GM23338 (cell line): Measurements from ENCODE around the gene SLC38A10. TPM values are rescaled to one million over a fixed set of nuclear protein-coding genes. Genes with fewer than 3 reads are reported as not detected.

Experiments used
- ATAC-seq: fragments of 200-7000 bp; cut with Tn5 transposase; 3 replicates; pipeline ENCODE4 v1.9.1; 2020
- DNase-seq: peaks from one replicate; pipeline ENCODE4 v3.0.0-alpha.2; 2015; ENCODE audit warnings: low spot score
- H2AFZ ChIP-seq: fragments of 200-600 bp; sonication (generic); 2 replicates; pipeline ENCODE4 v1.8.0; 2016; ENCODE audit warnings: antibody characterized with exemption, mild to moderate bottlenecking, moderate library complexity
- H3F3A ChIP-seq: fragments of 200-600 bp; sonication (generic); replicated peaks from 2 replicates; pipeline ENCODE4 v1.8.0; 2017; ENCODE audit warnings: antibody characterized with exemption, mixed run types, low read depth
- H3K27ac ChIP-seq: fragments of 200-600 bp; sonication (generic); 2 replicates; pipeline ENCODE4 v1.6.1; 2016; ENCODE audit warnings: low read depth
- H3K27me3 ChIP-seq: fragments of 200-600 bp; sonication (generic); 2 replicates; pipeline ENCODE4 v1.8.0; 2016; ENCODE audit warnings: mild to moderate bottlenecking, mixed run types, moderate library complexity; ENCODE audit not compliant: insufficient read depth
- H3K36me3 ChIP-seq: fragments of 200-600 bp; sonication (generic); 2 replicates; pipeline ENCODE4 v1.8.0; 2016; ENCODE audit warnings: mild to moderate bottlenecking; ENCODE audit not compliant: insufficient read depth
- H3K4me1 ChIP-seq: fragments of 200-600 bp; sonication (generic); 2 replicates; pipeline ENCODE4 v1.8.0; 2016; ENCODE audit warnings: mild to moderate bottlenecking, moderate library complexity; ENCODE audit not compliant: insufficient read depth
- H3K4me2 ChIP-seq: fragments of 200-600 bp; sonication (generic); 2 replicates; pipeline ENCODE4 v1.7.1; 2017; ENCODE audit warnings: mixed run types
- H3K4me3 ChIP-seq: fragments of 200-600 bp; sonication (generic); 2 replicates; pipeline ENCODE4 v1.6.1; 2016; ENCODE audit warnings: mixed run types
- H3K79me2 ChIP-seq: fragments of 200-600 bp; sonication (generic); replicated peaks from 2 replicates; pipeline ENCODE4 v1.8.0; 2017; ENCODE audit warnings: mild to moderate bottlenecking; ENCODE audit not compliant: insufficient read depth
- H3K9me2 ChIP-seq: fragments of 200-600 bp; sonication (generic); 2 replicates; pipeline ENCODE4 v1.8.0; 2017; ENCODE audit not compliant: insufficient read depth
- H4K20me1 ChIP-seq: fragments of 200-600 bp; sonication (generic); replicated peaks from 2 replicates; pipeline ENCODE4 v1.8.0; 2017; ENCODE audit warnings: mild to moderate bottlenecking; ENCODE audit not compliant: insufficient read depth
- H3K27ac Mint-ChIP-seq: 2 replicates; pipeline ENCODE4 v1.8.0; 2020; ENCODE audit warnings: inconsistent platforms, mild to moderate bottlenecking, moderate library complexity, mixed read lengths
- H3K27me3 Mint-ChIP-seq: 3 replicates; pipeline ENCODE4 v1.8.0; 2022; ENCODE audit warnings: low read depth, mild to moderate bottlenecking, moderate library complexity, mixed read lengths, inconsistent platforms; ENCODE audit not compliant: insufficient read depth, poor library complexity
- H3K36me3 Mint-ChIP-seq: 3 replicates; pipeline ENCODE4 v1.8.0; 2021; ENCODE audit warnings: low read depth, mild to moderate bottlenecking, inconsistent platforms, moderate library complexity, mixed read lengths
- H3K4me1 Mint-ChIP-seq: 3 replicates; pipeline ENCODE4 v1.8.0; 2020; ENCODE audit warnings: mild to moderate bottlenecking, inconsistent platforms, mixed read lengths
- H3K4me3 Mint-ChIP-seq: 3 replicates; pipeline ENCODE4 v1.8.0; 2021; ENCODE audit warnings: moderate library complexity, mild to moderate bottlenecking, inconsistent platforms, mixed read lengths
- H3K9me3 Mint-ChIP-seq: 3 replicates; pipeline ENCODE4 v1.8.0; 2020; ENCODE audit warnings: moderate library complexity, mild to moderate bottlenecking, inconsistent platforms, mixed read lengths
- CREB1 ChIP-seq: fragments of 250-450 bp; sonication (Bioruptor Pico); IDR thresholded peaks from 2 replicates; pipeline ENCODE4 v1.5.0; 2020; ENCODE audit warnings: low read depth, mild to moderate bottlenecking, moderate library complexity
- CTCF ChIP-seq, 2 experiments: fragments of 200-600 bp in 1 of 2; sonication (generic) in 1 of 2; conservative IDR thresholded peaks; 2 replicates each; pipeline versions ENCODE4 v1.5.1 to v1.6.1; 2016 to 2017; ENCODE audit warnings: antibody characterized with exemption in 2 of 2, low read depth in 2 of 2, mild to moderate bottlenecking in 2 of 2, moderate library complexity in 1 of 2
- ETS1 ChIP-seq: IDR thresholded peaks from 2 replicates; pipeline ENCODE4 v1.6.1; 2016; ENCODE audit warnings: antibody characterized with exemption
- EZH2 ChIP-seq: fragments of 200-600 bp; sonication (generic); IDR thresholded peaks from one replicate; pipeline ENCODE4 v1.8.0; 2017; ENCODE audit warnings: antibody characterized with exemption, mild to moderate bottlenecking, low read depth; ENCODE audit not compliant: unreplicated experiment
- EZH2phosphoT487 ChIP-seq: fragments of 200-600 bp; sonication (generic); IDR thresholded peaks from one replicate; pipeline ENCODE4 v1.8.1; 2018; ENCODE audit warnings: antibody characterized with exemption; ENCODE audit not compliant: unreplicated experiment
- JUNB ChIP-seq: IDR thresholded peaks from one replicate; pipeline ENCODE4 v1.6.1; 2016; ENCODE audit warnings: antibody characterized with exemption; ENCODE audit not compliant: unreplicated experiment
- NANOG ChIP-seq: IDR thresholded peaks from 2 replicates; pipeline ENCODE4 v1.6.1; 2016; ENCODE audit warnings: antibody characterized with exemption, borderline replicate concordance
- POLR2AphosphoS5 ChIP-seq: IDR thresholded peaks from 2 replicates; pipeline ENCODE4 v1.6.1; 2016; ENCODE audit warnings: antibody characterized with exemption, low read depth
- REST ChIP-seq: IDR thresholded peaks from one replicate; pipeline ENCODE4 v1.6.1; 2018; ENCODE audit warnings: antibody characterized with exemption; ENCODE audit not compliant: unreplicated experiment
- STAT1 ChIP-seq: IDR thresholded peaks from one replicate; pipeline ENCODE4 v1.6.1; 2016; ENCODE audit warnings: antibody characterized with exemption; ENCODE audit not compliant: unreplicated experiment
- ZNF114 ChIP-seq: fragments of 250-450 bp; sonication (Bioruptor Pico); IDR thresholded peaks from 2 replicates; pipeline ENCODE4 v1.5.0; 2020; ENCODE audit warnings: mild to moderate bottlenecking, moderate library complexity
- ZNF331 ChIP-seq: fragments of 250-450 bp; sonication (Bioruptor Pico); IDR thresholded peaks from 2 replicates; pipeline ENCODE4 v1.5.0; 2020; ENCODE audit warnings: low read depth, mild to moderate bottlenecking, moderate library complexity
- ZNF462 ChIP-seq: fragments of 250-450 bp; sonication (Bioruptor Pico); IDR thresholded peaks from 2 replicates; pipeline ENCODE4 v1.5.0; 2020; ENCODE audit warnings: mild to moderate bottlenecking, moderate library complexity
- polyA plus RNA-seq: library from polyadenylated mRNA; unstranded; fragments of >200 nt; fragmentation: Nextera tagmentation; extraction: Ambion mirVana; gene quantifications from 2 replicates; pipeline ENCODE4 v1.2.1, GENCODE V29; 2016
- total RNA-seq: library from RNA; depleted of rRNA; stranded (reverse); fragments of >200 nt; shearing (Covaris generic); gene quantifications from 2 replicates; pipeline ENCODE4 v1.2.3, GENCODE V29; 2014

Gene SLC38A10
- total and polyA plus RNA-seq, 2 experiments from 2014 or later, result 17.1 to 55.8 TPM

GRCh38 chr17:81288715-81289114, 6.4 kb downstream of the SLC38A10 start:
- Histone ChIP-seq H3K4me3 (no peak overlapping the region), H3K79me2 (peaks cover 41% of the 10 kb centered on the region), H3K36me3 (no peaks in the 10 kb centered on the region; the same call in 1 of the 2 replicates), H3K4me1 (no peaks in the 10 kb centered on the region), H4K20me1 (peaks cover 23% of the 10 kb centered on the region), H3K9me2 (no peaks in the 10 kb centered on the region), H3K27ac (no peak overlapping the region), H2AFZ (no peak overlapping the region), H3F3A (no peaks in the 10 kb centered on the region), H3K27me3 (no peaks in the 10 kb centered on the region), H3K4me2 (no peak overlapping the region)
- H3K4me1 Mint-ChIP-seq, result peaks cover 7% of the 10 kb centered on the region
- H3K36me3 Mint-ChIP-seq, result peaks cover 10% of the 10 kb centered on the region; the same call in 2 of the 3 replicates
- no peak overlapping the region for H3K4me3 Mint-ChIP-seq
- DNase-seq (no peak), ATAC-seq (no peak)
- peaks cover 8% of the 10 kb centered on the region for H3K27me3 Mint-ChIP-seq
- no peaks in the 10 kb centered on the region for H3K9me3 Mint-ChIP-seq
- H3K27ac Mint-ChIP-seq, result no peak overlapping the region
- TF ChIP-seq CTCF (conservative IDR thresholded peaks at IDR 0.05; ENCODE audit: low read depth in 2 of 2), result no peak
- no peak for TF ChIP-seq JUNB
- no peak for TF ChIP-seq EZH2phosphoT487
- TF ChIP-seq ETS1, result no peak
- TF ChIP-seq NANOG, result no peak
- TF ChIP-seq ZNF331 (CRISPR knock-in tag), result no peak
- TF ChIP-seq ZNF114 (CRISPR knock-in tag), result no peak
- TF ChIP-seq REST, result no peak
- TF ChIP-seq STAT1, result no peak
- TF ChIP-seq EZH2, result no peak
- no peak for TF ChIP-seq ZNF462 (CRISPR knock-in tag)
- no peak for TF ChIP-seq CREB1 (CRISPR knock-in tag)
- no peak for TF ChIP-seq POLR2AphosphoS5
